Effector memory CD4-positive, alpha-beta T cell (primary cell): Measurements from ENCODE around the gene MMEL1.

Experiments
- DNase-seq, 3 donors: peaks; one replicate each; pipeline ENCODE4 v3.0.0-alpha.2; 2020
- H3K27ac ChIP-seq: 2 replicates; pipeline ENCODE4 v1.7.0; 2013; ENCODE audit warnings: mild to moderate bottlenecking, low read length, moderate library complexity; ENCODE audit not compliant: insufficient read depth, poor library complexity, severe bottlenecking
- H3K27me3 ChIP-seq: replicated peaks from 2 replicates; pipeline ENCODE4 v1.7.0; 2013; ENCODE audit warnings: mild to moderate bottlenecking, low read length; ENCODE audit not compliant: insufficient read depth, control insufficient read depth, poor library complexity, severe bottlenecking
- H3K36me3 ChIP-seq: 2 replicates; pipeline ENCODE4 v1.7.0; 2013; ENCODE audit warnings: mild to moderate bottlenecking, low read length, moderate library complexity; ENCODE audit not compliant: control insufficient read depth, insufficient read depth
- H3K4me1 ChIP-seq: 2 replicates; pipeline ENCODE4 v1.7.0; 2013; ENCODE audit warnings: low read length, mild to moderate bottlenecking; ENCODE audit not compliant: control insufficient read depth, insufficient read depth, poor library complexity, severe bottlenecking
- H3K4me3 ChIP-seq: 2 replicates; pipeline ENCODE4 v1.7.0; 2013; ENCODE audit warnings: low read length, low read depth, mild to moderate bottlenecking; ENCODE audit not compliant: insufficient read depth, poor library complexity, severe bottlenecking
- H3K9me3 ChIP-seq: 2 replicates; pipeline ENCODE4 v1.7.0; 2013; ENCODE audit warnings: mild to moderate bottlenecking, low read length, moderate library complexity; ENCODE audit not compliant: control insufficient read depth

MMEL1 gene

GRCh38 chr1:2642560-2643413 is 10.0 kb upstream of the MMEL1 start:
- Histone ChIP-seq H3K9me3 (peaks cover 6% of the 10 kb centered on the region), H3K27ac (peak overlapping the region; percentile 99)
- peak; percentile 91 to 94 (median 92) for DNase-seq

GRCh38 chr1:2642131-2642559 is 9.3 kb upstream of the MMEL1 start:
- DNase-seq, result no peak
- Histone ChIP-seq H3K9me3 (no peaks in the 10 kb centered on the region), H3K27ac (peak overlapping the region; percentile 99), H3K4me1 (peaks cover 24% of the 10 kb centered on the region), H3K4me3 (peak overlapping the region; percentile 90), H3K36me3 (no peaks in the 10 kb centered on the region), H3K27me3 (no peaks in the 10 kb centered on the region)

More at GRCh38 chr1:2642560-2643413, 10.0 kb upstream of the MMEL1 start:
- Histone ChIP-seq H3K36me3 (no peaks in the 10 kb centered on the region), H3K4me3 (peak overlapping the region; percentile 90), H3K27me3 (no peaks in the 10 kb centered on the region), H3K4me1 (peaks cover 24% of the 10 kb centered on the region)

- Histone ChIP-seq H3K4me3 (peak overlapping the region; percentile 90), H3K4me1 (peaks cover 24% of the 10 kb centered on the region), H3K9me3 (no peaks in the 10 kb centered on the region), H3K27ac (peak overlapping the region; percentile 99), H3K36me3 (no peaks in the 10 kb centered on the region), H3K27me3 (no peaks in the 10 kb centered on the region)
- DNase-seq, result no peak
Observed at GRCh38 chr1:2641381-2642130, 8.7 kb upstream of the MMEL1 start.

GRCh38 chr1:2640626-2641025 is 7.8 kb upstream of the MMEL1 start:
- Histone ChIP-seq H3K36me3 (no peaks in the 10 kb centered on the region), H3K9me3 (no peaks in the 10 kb centered on the region), H3K27me3 (no peaks in the 10 kb centered on the region), H3K27ac (no peak overlapping the region), H3K4me3 (no peak overlapping the region), H3K4me1 (peaks cover 24% of the 10 kb centered on the region)
- DNase-seq, result no peak

GRCh38 chr1:2639607-2640521 is 7.0 kb upstream of the MMEL1 start:
- H3K27me3 ChIP-seq, result no peaks in the 10 kb centered on the region
- H3K4me1 ChIP-seq, result peaks cover 24% of the 10 kb centered on the region
- no peak for DNase-seq
- H3K4me3 ChIP-seq, result no peak overlapping the region
- no peaks in the 10 kb centered on the region for H3K36me3 ChIP-seq
- H3K27ac ChIP-seq, result peak overlapping the region; percentile 22
- H3K9me3 ChIP-seq, result no peaks in the 10 kb centered on the region

GRCh38 chr1:2639203-2639602 is 6.4 kb upstream of the MMEL1 start:
- no peaks in the 10 kb centered on the region for H3K36me3 ChIP-seq
- H3K27ac ChIP-seq, result peak overlapping the region; percentile 22
- H3K4me1 ChIP-seq, result peaks cover 24% of the 10 kb centered on the region
- no peaks in the 10 kb centered on the region for H3K27me3 ChIP-seq
- no peaks in the 10 kb centered on the region for H3K9me3 ChIP-seq
- no peak for DNase-seq
- no peak overlapping the region for H3K4me3 ChIP-seq

- no peak overlapping the region for H3K4me3 ChIP-seq
- H3K4me1 ChIP-seq, result peaks cover 22% of the 10 kb centered on the region
- no peaks in the 10 kb centered on the region for H3K9me3 ChIP-seq
- H3K27ac ChIP-seq, result no peak overlapping the region
- no peaks in the 10 kb centered on the region for H3K36me3 ChIP-seq
- no peak for DNase-seq
- H3K27me3 ChIP-seq, result peaks cover under 1% of the 10 kb centered on the region
Observed at GRCh38 chr1:2638466-2639115, 5.8 kb upstream of the MMEL1 start.

- Histone ChIP-seq H3K27me3 (peaks cover 6% of the 10 kb centered on the region), H3K4me1 (peaks cover 15% of the 10 kb centered on the region), H3K9me3 (no peaks in the 10 kb centered on the region), H3K36me3 (no peaks in the 10 kb centered on the region), H3K4me3 (no peak overlapping the region), H3K27ac (no peak overlapping the region)
- no peak for DNase-seq
Observed at GRCh38 chr1:2637442-2638145, 4.8 kb upstream of the MMEL1 start.

- no peak for DNase-seq
- Histone ChIP-seq H3K4me3 (no peak overlapping the region), H3K27me3 (peaks cover 6% of the 10 kb centered on the region), H3K27ac (no peak overlapping the region), H3K36me3 (no peaks in the 10 kb centered on the region), H3K9me3 (no peaks in the 10 kb centered on the region), H3K4me1 (peaks cover 7% of the 10 kb centered on the region)
Observed at GRCh38 chr1:2636733-2637132, 3.9 kb upstream of the MMEL1 start.
